GM23338 (cell line): ENCODE data around the gene RNU1-3.
"Not testable (repeated sequence)": the region's sequence is repeated elsewhere in the genome, so short reads cannot be mapped to it uniquely, and the experiment has no call there.

Source experiments
- CREB1 ChIP-seq: fragments of 250-450 bp; sonication (Bioruptor Pico); IDR thresholded peaks from 2 replicates; pipeline ENCODE4 v1.5.0; 2020; ENCODE audit warnings: low read depth, mild to moderate bottlenecking, moderate library complexity
- CTCF ChIP-seq, 2 experiments: fragments of 200-600 bp in 1 of 2; sonication (generic) in 1 of 2; conservative IDR thresholded peaks; 2 replicates each; pipeline versions ENCODE4 v1.5.1 to v1.6.1; 2016 to 2017; ENCODE audit warnings: antibody characterized with exemption in 2 of 2, low read depth in 2 of 2, mild to moderate bottlenecking in 2 of 2, moderate library complexity in 1 of 2
- EZH2 ChIP-seq: fragments of 200-600 bp; sonication (generic); IDR thresholded peaks from one replicate; pipeline ENCODE4 v1.8.0; 2017; ENCODE audit warnings: antibody characterized with exemption, mild to moderate bottlenecking, low read depth; ENCODE audit not compliant: unreplicated experiment
- EZH2phosphoT487 ChIP-seq: fragments of 200-600 bp; sonication (generic); IDR thresholded peaks from one replicate; pipeline ENCODE4 v1.8.1; 2018; ENCODE audit warnings: antibody characterized with exemption; ENCODE audit not compliant: unreplicated experiment
- POLR2AphosphoS5 ChIP-seq: IDR thresholded peaks from 2 replicates; pipeline ENCODE4 v1.6.1; 2016; ENCODE audit warnings: antibody characterized with exemption, low read depth

- TF ChIP-seq CTCF (conservative IDR thresholded peaks at IDR 0.05; ENCODE audit: low read depth in 2 of 2); POLR2AphosphoS5; EZH2; CREB1 (CRISPR knock-in tag); EZH2phosphoT487: not testable (repeated sequence)
Measured at GRCh38 chr1:16713480-16713879, 46.7 kb upstream of the RNU1-3 start.
